HFF-Myc (cell line): ENCODE results near the gene TMEM150C.

Experiments used
- DNase-seq: peaks from one replicate; pipeline ENCODE4 v3.0.0-alpha.2; 2011; ENCODE audit warnings: low read depth; ENCODE audit errors: extremely low read depth
- H3K4me3 ChIP-seq: replicated peaks from 2 replicates; pipeline ENCODE4 v1.5.1; 2011; ENCODE audit warnings: low read depth, mild to moderate bottlenecking, control low read depth, low read length
- TF ChIP-seq, protein P1 (sequence below): IDR thresholded peaks from 2 replicates; pipeline ENCODE4 v1.5.1; 2012; ENCODE audit warnings: mild to moderate bottlenecking, low read depth, low read length, control low read depth; ENCODE audit errors: missing control alignments

Gene TMEM150C

DNA sequence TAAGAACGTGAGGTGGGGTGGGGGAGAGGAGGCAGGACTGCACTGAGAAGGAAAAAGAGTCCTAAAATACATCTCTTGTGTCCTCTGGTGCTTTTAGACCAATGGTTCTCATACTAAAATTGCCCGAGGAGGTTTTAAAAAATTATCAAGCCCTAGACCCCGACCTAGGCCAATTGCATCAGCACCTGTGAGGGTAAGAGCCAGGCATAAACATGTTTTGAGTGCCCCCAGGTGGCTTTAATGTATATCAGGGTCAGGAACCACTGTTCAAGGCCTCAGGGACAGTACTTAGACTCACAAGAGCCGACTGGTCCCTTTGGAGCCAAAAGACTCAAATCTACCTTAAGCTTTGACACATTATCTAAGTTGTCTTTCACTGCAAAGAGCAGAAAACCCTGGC lies 37.5 kb upstream of the TMEM150C start:
- TF ChIP-seq, protein P1, sequence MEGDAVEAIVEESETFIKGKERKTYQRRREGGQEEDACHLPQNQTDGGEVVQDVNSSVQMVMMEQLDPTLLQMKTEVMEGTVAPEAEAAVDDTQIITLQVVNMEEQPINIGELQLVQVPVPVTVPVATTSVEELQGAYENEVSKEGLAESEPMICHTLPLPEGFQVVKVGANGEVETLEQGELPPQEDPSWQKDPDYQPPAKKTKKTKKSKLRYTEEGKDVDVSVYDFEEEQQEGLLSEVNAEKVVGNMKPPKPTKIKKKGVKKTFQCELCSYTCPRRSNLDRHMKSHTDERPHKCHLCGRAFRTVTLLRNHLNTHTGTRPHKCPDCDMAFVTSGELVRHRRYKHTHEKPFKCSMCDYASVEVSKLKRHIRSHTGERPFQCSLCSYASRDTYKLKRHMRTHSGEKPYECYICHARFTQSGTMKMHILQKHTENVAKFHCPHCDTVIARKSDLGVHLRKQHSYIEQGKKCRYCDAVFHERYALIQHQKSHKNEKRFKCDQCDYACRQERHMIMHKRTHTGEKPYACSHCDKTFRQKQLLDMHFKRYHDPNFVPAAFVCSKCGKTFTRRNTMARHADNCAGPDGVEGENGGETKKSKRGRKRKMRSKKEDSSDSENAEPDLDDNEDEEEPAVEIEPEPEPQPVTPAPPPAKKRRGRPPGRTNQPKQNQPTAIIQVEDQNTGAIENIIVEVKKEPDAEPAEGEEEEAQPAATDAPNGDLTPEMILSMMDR = no peak
- no peak for DNase-seq
- no peak overlapping the region for H3K4me3 ChIP-seq

DNA sequence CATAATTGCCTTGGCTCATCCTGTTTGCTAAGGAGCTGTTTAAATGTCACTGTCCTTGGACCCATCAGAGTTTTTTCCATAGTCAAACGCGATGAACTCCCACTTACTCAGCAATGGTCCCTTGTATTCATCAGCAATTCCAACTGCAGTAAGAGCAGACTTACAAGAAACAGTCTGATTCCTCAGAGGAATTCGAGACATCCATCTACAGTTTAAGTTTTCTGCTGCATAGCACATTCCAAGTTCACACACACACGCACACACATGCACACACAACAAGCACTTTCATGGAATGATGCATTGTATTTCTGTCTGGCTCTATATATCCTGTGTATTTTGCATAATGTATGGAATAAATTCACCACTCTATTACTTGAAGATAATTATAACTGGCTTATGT lies 32.7 kb upstream of the TMEM150C start:
- TF ChIP-seq, protein P1 = no peak
- no peak for DNase-seq
- H3K4me3 ChIP-seq = no peak overlapping the region

DNA sequence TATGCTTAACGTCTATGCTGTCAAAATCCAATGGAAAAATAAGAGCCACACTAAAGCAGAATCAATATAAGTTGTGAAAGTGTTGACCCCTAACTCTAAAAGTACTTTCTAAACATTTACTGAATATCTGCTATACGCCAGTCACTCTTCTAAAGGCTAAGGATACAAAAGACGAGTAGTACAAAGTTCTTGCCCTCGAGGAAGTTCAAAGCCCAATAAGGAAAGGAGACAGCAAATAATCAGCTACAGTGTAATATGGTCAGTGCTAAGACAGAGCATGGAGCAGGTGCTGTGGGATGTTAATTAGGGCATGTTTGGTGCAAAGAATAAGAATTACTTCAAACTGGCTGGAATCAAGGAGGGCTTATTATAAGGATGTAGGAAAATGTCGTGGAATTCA lies 31.6 kb upstream of the TMEM150C start:
- TF ChIP-seq, protein P1 = no peak
- no peak overlapping the region for H3K4me3 ChIP-seq
- no peak for DNase-seq

DNA sequence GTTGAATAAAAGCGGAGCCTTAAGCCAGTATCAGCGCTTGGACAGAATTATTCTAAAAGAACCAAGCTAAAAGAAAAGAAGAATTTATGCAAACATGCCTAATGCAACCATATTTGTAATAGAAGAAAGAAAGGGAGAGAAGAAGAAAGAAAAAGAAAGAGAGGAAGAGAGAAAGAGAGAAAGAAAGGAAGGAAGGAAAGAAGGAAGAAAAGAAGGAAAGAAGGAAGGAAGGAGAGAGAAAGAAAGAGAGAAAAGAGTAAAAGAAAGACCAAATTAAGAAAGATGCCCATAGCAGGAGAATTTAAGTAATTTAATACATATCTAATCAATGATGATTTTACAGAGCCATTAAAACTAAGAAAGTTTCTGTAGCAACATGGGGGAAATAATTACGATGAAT lies 30.9 kb upstream of the TMEM150C start:
- H3K4me3 ChIP-seq = no peak overlapping the region
- TF ChIP-seq, protein P1 = no peak
- no peak for DNase-seq

DNA sequence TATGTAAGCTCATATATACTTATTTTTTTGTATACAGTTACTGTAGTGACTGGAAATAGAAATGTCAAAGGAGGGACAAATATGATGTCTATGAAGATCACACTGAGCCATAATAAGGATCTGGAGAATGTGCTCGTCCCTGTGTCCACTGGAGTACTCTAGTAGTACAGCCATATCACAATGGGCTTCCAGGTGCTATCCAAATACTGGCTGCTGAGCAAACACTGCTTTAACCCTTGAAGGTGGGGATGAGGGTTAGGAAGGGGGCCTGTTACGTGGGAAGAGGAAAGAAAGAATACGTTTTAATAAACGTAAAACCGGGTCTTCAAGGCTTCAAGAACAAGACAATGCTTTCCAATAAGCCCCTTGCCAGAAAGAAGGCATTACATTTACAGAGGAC lies 29.8 kb upstream of the TMEM150C start:
- DNase-seq = no peak
- TF ChIP-seq, protein P1 = no peak
- H3K4me3 ChIP-seq = no peak overlapping the region

DNA sequence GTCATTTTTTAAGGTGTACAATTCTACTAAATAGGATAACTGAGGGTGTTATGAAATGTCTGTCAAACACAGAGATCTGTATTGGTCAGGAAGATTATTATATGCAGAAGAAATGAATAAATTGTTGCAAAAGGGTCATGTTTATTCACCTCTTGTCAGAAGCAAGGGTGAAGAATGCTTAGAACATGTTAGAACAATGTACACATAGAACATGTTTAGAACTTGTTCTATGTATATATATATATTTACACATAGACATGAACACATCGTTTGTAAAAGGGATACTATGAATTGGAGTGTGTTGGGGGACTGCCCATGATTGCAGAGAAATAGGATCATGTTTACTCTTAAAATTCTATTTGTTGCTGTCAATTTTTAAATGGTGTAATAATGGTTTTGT lies 28.0 kb upstream of the TMEM150C start:
- TF ChIP-seq, protein P1 = no peak
- DNase-seq = no peak

DNA sequence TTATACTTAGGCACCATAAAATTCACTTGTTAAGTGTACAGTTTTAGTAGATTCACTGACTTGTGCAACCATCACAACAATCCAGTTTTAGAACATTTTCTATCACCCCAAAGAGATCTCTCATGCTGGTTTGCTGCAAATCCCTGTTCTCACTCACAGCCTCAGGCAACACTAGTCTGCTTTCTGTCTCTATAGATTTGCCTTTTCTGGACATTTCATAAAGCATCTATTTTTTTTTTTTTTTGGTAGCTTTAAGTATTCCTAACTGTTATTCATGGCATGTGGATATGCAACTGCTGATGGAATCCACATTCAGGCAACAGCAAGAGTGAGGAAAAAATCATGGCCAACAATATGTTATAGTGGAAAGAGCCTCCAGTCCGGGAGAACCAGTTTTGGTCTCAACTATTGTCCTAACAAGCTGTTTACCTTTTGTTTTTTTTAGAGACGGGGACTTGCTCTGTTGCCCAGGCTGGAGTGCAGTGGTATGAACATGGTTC lies 27.0 kb upstream of the TMEM150C start:
- DNase-seq = no peak
- TF ChIP-seq, protein P1 = no peak
- H3K4me3 ChIP-seq = no peak overlapping the region

More for the DNA sequence above, 28.0 kb upstream of the TMEM150C start:
- H3K4me3 ChIP-seq = no peak overlapping the region
